Erythroblast (primary cell): Measurements from ENCODE around the gene PDCD1LG2.

Source experiments
- GATA1 ChIP-seq: IDR thresholded peaks from 2 replicates; pipeline ENCODE4 v1.6.1; 2011; ENCODE audit warnings: low read depth, mild to moderate bottlenecking, control low read depth, low read length, moderate library complexity
- POLR2A ChIP-seq: IDR thresholded peaks from 2 replicates; pipeline ENCODE4 v1.6.1; 2011; ENCODE audit warnings: mild to moderate bottlenecking, low read length

DNA sequence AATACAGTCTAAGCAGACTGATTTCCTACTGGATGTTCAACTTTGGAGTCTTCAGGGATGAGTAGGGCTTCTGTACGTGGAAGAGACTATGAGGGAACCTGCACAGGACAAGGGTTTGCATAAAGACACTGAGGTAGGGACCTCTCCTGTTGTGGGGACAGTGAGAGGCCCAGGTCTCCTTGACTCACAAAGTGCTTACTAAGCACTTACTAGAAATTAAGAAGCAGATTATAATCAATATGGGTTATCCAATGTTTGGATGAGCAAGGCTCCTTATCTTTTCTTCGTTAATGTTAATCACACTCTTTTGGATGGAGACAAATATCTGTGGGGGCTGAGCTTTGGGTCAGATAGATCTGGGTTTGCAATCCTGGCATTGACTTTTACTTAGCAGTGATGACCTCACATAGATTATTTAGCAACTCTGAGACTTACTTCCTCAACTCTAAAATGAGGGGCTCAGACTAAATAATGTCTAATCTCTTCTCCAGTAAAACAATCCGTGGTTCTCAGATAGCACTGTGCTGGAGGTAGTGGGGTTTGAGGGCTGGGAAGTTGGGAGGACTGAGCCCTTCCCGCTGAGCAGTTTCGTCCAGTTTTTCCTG, 45.9 kb downstream of the PDCD1LG2 start:
- TF ChIP-seq POLR2A (no peak), GATA1 (no peak)
